CD4-positive, alpha-beta T cell treated with Interleukin-15 for 4 hours (primary cell): ENCODE results near the gene NUDT14.

ENCODE experiments used
- DNase-seq: peaks from one replicate; pipeline ENCODE4 v3.0.0-alpha.2; 2020; ENCODE audit warnings: low spot score

Gene NUDT14

DNA sequence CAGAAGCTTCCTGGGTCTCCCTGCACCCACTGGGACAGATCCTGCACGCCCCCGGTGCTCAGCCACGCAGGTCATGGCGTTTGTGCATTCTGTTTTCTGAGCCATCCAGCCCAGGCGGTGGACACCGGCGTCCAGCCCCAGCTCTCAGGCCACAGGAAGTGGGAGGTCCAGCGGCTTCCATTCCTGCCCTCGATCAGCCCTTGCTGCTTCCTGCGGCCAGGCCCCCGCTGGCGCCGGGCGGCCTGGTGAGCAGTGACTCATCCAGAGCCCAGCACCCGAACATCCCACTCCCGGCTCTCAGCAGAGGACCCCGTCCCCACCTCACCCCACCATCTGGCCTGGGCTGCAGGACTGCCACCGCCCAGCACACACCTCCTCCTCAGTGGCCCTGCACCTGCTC lies 18.0 kb upstream of the NUDT14 start:
- no peak for DNase-seq

DNA sequence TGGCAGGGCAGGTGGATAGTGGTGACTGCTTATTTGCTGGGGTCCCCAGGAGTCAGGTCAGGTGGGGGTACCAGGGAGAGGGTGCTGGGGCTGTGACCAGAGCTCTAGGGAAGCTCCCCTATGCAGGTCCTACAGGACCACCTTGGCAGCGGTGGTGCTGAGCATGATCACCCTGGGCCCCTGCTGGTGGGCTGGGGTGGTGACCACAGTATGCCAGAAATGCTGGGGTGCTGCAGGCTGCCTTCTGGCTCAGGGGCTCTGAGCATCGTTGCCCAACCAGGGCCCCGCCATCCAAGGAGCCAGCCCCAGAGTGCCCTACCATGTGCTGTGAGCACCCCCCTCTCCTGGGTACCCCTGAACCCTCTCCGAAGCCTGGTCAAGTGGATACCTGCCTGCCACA lies 17.5 kb upstream of the NUDT14 start:
- no peak for DNase-seq

DNA sequence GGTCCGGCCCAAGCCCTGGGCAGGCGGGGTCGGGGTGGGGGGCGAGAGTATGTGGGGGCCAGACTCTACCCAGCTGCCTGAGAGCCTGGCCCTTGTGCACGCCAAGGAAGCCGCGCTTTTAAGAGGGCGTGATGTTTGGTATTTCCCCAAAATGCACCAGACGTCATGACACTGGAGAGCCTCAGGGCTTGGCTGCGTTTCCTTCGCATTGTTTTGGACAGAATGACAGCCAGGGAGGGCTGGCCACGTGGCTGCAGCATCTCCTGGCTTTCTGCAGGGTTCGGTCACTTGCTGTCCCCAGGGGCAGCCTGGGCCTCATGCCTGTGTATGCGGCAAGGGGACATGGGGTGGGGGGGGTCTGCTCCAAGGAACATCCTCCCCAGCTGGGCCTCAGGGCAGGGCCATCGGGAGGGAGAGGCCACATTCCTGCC lies 16.1 kb upstream of the NUDT14 start:
- DNase-seq: no peak

DNA sequence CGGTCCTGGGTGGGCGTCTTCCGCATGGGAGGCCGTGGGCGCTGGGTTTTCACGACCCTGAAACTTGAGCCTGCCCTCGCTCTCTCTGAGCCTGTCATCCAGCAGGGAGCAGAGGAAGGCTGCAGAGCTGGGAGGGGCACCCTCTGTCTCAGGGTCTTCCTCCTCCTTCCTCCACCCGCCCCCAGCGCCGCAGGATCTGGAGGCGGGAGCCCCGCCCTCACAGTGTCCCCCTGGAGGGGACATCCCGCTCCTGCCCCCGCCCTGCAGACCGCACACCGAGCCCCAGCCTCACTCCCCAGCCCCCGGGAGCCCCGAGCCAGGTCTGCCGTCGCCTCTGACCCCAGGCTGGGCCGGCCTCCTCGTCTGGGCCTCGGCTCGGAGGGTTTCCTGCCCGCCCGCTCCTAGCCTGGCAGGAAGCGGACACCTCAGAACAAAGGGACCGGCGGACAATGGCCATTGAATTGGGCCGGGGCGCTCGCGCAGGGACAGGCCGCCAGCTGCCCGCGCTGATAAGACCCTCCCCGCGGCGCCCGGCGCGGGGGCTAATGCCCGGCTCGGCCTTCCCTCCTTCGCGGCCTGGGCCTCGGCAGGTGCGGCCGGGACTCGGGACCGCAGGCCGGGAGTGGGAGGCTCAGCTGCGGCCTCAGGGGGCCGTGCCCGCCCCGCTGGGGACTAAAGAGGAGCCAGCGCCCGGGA lies 15.3 kb upstream of the NUDT14 start:
- no peak for DNase-seq

DNA sequence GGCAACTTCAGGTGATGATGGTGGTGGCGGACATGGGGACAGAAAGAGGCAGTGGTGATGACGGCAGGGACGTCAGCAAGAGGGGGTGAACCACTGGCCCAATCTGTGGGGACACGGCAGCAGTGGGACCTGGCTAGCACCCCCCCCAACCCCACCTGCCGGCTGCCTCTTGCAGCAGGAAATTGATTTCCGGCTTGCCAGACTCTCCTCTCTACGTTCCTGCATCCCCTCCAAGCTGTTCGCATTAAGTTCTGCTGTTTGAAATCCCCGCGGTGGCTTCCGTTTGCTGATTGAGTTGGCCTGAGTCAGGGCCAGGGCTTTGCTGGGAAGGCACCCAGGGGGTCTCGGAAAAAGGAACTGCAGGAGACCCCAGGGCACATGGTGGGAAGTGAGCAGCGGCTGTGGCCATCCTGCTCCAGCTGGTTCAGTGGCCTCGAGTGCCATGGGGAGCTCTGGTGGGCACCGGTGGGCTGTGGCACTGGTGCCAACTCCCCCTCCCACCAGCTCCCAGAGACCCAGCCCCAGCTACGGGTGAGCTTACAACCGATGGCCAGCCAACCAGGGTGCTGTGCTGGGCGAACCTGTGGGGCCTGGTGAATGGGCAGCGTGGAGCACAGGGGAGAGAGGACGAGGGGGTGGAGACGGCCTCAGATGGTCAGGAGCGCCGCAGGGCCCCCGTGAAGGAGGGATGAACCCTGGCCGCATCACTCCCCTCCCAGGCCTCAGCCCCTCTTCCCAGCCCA lies 14.6 kb upstream of the NUDT14 start:
- no peak for DNase-seq

DNA sequence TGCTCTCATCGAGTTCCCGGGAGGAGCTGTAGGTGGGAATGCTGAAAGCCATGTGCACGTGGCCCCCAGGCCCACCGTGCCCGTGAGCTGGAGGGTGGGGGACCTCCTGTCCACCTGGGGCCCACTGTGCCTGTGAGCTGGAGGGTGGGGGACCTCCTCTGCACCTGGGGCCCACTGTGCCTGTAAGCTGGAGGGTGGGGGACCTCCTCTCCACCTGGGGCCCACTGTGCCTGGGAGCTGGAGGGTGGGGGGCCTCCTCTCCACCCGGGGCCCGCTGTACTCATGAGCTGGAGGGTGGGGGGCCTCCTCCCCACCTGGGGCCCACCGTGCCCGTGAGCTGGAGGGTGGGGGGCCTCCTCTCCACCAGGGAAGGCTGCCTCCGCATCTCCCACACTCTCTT lies 13.9 kb upstream of the NUDT14 start:
- no peak for DNase-seq

DNA sequence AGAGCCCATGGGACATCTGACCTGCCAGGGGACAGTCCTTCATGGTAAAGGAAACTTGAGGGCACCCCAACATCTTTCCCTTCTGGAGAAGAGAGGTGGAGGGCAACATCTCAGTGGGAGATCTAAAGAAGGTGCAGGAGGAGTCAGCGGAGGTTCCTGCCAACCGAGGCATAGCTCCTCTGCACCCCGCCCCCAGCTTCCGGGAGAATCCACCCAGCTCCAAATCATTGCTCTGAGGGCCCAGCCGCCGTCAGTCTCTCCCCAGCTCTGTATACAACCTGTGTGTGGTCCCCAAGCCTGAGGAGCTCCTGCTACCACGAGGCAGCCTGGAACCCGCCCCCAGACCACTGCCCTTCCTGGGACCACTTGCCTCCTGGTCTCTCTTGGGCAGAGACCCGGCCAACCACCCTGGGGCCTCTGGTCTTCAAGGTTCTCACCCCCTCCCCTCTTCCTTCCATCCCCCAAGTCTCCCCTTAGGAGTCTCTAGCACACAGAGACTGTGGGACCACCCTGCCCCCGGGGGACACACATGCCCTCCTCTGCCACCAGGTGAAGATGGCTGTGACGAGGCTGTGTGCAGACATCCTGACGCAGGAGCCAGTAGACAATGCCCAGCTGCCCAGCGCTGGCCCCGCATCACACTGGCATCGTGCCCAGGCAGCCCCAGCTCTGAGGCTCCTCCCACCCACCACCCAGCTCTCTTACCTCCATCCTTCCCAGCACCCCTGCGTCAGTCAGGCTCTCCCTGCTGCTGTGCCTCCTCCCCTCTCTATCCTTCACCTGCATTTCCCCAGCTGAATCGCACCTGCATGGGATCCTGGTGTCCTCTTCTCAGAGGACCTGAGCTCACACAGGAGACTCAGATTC lies 13.0 kb upstream of the NUDT14 start:
- no peak for DNase-seq

DNA sequence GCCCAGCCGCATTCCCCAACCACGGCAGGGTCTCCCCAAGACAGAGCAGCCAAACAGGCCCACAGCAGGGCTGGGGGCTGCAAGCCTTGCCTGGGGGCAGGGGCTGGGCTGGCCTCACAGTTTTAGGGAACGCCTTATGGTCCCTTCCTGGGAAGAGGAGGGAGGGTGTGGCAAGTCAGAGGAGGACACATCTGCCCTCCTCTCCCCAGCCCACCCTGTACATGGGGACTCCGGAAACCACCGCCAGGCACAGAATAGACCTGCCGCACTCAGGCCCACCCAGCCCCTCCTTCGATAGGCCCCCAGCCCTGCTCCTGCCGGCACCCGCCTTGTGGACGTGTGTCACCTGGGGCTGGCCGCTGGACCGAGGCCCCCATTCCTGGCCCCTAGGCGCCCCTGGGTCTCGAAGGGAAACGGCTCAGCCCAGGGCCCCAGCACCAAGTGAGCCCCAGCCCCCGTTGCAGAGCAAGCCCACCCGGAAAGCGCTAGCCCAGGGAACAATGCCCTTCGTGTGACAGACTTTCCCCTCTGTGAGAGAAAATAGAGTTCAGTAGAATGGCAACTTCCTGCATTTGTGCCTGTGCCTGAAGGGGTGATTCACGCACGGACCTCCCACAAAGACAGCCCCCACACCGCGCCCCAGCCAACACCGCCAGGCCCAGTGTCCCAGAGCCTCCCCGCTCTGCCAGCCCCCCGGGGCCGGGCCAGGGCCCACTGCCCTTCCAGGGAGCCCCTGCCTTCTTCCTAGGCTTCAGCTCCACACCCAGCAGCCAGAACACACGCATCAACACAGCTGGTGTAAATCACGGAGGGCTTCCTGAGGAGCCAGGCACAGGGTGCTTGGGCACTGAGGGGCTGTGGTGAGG lies 12.0 kb upstream of the NUDT14 start:
- no peak for DNase-seq

DNA sequence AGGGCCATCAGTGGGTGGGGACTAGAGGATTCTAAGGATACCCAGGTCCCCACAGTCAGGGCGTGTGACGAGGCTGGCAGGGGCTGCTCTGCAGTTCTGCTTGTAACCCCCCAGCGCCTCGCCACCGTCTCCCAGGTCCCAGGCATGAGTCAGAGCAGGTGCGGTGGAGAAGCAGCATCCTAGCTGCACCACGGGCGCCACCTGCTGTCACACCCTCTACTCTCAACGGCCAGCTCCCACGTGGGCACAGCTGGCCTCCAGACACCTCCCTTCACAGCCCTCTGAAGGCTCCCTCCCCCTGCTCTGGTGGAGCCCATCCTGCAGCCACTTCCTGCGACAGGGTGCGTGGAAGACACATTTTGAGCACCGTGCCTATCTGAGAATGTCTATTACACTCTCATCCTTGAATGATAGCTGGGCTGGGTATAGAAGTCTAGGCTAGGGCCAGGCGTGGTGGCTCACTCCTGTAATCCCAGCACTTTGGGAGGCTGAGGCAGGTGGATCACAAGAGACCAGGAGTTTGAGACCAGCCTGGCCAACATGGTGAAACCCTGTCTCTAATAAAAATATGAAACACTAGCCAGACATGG lies 6.9 kb upstream of the NUDT14 start:
- DNase-seq: no peak

DNA sequence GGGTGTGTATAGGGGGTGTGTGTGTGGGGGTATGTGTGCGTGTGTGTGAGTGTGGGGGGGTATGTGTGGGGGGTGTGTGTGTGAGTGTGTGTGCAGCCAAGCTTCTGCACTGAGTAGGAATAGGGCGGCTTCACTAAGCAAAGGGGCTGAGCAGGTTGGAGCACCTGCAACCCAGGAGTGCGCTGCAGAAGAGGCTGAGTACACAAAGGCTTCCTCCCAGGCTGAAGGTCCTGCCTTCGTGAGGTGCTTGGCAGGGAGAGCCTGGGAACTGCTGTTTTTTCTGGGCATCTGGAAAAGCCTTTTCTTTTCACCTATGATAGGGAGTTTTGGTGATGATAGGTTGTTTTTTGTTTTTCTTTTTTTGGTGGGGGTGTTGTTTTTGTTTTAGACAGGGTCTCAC lies 6.0 kb upstream of the NUDT14 start:
- DNase-seq: no peak

DNA sequence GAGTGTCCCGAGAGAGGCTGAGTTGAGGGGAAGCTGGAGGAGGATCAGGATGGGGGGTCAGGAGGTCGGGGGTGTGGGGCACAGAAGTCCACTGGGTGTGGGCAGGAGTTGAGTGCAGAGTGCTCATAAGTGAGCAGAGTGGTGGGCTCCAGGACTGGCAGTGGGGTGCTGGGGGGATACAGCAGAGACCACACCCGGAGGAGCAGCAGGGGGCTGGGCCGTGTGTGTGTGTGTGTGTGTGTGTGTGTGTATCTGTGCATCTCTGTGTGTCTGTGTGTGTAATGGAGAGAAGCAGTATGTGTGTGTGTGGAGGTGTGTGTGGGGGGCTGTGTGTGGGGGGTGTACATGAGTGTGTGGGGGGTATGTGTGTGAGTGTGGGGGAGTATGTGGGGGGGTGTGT lies 4.9 kb upstream of the NUDT14 start:
- DNase-seq: no peak

DNA sequence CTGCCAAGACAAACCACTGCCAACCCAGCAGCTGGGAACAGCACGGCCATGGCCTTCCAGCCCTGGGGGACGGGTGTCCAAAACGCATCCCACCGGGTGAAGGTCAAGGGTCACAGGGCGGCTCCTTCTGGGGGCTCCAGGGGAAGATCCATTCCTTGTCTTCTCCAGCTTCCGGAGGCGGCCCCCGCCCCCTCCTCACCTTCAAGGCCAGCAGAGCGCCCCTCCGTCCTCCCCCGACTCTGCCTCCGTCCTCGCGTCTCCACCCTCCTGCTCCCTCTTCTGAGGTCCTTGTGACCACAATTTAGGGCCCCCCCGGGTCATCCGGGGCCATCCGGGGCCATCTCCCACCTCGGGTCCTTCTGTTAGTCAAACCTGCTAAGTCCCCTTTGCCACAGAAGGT lies 3.9 kb upstream of the NUDT14 start:
- DNase-seq: no peak

DNA sequence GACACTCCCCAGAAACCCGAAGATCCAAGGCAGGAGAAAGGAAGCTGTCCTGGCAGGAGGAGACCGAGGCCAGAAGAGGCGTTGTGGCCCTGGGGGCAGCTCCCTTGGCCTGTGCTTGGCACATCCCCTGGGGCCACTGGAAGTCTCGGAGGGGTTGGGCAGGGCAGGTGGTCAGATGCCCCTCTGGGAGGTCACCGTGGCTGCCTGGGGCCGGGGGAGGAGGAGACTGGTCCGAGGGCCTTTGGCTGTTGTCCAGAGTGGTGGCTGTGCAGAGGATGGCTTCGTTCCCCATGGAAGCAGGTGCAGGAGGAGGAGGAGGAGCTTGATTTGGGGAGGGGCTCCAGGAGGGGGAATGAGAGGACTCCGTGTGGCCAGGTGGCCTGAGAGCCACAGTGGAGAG lies 3.3 kb upstream of the NUDT14 start:
- DNase-seq: no peak

DNA sequence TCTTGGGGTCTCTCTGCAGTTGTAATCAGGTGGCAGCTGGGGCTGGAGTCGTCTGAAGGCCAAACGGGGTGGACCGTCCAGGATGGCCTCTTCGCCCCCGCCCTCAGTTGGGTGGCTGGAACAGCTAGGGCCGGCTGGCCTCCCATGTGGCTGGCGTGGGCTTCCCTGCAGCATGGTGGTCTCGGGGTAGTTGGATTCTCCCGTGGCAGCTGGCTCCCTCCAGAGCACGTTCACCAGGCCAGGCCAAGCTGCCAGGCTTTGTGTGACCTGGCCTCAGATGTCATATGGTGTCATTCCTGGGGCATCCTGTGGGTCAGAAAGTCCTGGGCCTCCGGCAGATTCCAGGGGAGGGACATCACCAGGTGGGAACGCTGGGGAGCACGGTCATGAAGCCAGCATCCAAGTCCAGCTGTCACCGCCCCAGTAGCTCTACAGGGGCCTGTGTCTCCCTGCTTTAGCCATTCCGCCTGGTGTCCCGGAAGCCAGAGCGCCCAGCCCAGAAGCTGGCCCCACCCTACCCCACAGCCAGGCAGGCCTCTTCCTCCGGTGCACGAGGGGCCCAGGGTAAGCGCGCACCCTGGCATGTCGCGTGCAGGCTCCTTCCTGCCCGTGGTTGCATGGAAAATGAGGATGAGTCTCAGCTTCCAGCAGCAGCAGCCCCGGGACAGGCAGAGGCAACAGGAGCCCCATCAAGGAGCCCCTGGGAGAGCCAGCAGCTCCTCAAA lies 1.3 kb upstream of the NUDT14 start:
- no peak for DNase-seq

DNA sequence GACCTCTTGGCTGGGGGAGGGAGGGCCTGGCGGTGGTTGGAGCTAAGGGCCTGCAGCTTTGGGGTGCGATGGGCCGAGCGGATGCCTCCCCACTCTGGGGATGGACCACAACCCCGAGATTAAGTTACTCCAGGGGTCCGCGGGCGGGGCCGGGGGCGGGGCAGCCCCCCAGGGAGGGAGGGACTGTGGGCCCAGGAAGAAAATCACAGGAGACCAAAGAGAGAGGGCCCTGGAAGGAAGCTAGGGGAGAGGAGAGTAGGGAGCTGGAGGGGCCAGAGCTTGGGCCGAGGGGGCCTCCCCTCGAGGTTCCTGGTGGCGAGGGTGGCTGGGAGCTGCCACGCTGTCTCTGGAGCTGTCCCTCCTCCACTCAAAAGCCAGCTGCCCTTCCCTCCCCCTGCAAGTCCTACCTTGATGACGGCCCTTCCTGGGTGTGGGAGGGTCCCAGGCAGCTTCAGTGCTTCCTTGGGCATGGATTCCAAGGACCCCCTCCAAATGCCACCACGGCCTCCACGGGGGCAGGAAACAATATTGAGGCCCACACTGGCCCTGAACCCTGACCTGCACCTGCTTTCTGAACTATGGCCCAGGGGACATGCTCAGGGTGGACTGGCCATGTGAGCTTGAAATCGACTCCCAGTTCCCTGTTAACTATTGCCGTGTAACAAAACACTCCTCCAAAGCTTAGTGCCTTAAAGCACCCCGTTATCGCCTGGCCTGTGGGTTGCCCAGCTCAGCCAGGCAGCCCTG lies 610 bp upstream of the NUDT14 start:
- no peak for DNase-seq

DNA sequence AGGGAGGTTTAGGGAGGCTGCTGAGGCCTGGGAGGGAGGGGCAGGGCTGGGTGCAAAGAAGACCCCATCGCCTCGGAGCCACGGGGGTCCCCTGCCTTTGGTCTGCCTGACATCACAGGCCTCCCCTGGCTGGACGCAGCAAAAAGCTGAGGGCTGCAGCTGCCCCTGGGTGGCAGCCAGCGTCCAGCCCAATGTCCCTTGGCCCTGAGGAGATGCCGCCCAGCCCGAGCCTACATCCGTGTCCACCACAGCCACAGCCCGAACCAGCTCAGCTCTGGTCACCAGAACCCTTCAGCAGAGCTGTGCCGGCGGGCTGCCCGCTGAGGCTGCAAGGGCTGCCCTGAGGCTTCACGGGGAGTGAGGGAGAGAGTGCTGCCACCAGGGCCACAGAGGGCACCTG lies 1.9 kb downstream of the NUDT14 start:
- no peak for DNase-seq

DNA sequence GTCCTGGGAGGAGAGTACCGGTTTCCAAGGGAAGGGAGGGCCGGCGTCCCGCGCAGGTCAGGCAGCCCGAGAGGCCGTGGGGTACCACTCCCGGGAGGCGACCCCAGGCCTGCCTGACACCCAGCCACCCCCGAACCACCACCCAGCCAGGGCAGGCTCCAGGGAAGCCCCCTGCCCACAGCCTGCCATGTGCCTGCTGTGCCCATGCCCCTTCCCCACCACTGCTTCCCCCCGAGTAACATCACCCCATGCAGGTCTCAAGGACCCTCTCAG lies 2.3 kb downstream of the NUDT14 start:
- DNase-seq: no peak

DNA sequence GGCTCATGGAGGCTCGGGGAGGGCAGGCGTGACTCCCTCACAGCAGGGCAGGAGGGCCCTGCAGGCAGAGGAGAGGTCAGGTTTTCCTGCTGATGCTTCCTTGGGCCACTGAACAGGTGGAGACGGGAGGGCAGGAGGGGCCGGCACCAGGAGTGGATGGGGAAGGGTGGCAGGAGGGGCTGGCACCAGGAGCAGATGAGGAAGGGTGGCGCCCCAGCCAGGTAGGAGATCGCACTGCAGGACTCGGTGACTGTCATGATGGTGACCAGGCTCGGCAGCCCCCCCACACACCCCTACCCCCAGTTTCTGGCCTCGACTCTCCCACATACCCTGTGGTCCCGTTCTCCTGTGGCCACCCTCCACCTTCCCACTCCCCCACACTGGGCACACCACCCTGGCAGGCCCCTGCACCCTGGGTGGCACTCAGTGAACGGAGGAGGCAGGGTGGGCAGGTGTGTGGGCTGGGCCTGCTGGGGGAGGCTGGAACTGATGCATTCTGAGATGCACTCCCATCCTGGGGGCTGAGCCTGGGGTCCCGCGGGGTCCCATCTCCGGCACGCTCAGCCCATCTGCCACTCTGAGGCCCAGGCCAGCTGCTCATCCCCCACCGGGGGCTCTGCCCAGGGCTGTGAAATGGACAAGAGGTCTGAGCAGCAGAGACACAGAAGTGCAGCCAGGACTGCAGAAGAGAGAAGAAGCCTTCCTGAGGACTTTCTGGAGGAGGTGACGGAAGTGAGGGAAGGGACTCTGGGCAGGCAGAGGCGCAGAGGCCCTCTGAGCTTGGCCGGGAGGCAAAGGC lies 2.8 kb downstream of the NUDT14 start:
- DNase-seq: no peak

DNA sequence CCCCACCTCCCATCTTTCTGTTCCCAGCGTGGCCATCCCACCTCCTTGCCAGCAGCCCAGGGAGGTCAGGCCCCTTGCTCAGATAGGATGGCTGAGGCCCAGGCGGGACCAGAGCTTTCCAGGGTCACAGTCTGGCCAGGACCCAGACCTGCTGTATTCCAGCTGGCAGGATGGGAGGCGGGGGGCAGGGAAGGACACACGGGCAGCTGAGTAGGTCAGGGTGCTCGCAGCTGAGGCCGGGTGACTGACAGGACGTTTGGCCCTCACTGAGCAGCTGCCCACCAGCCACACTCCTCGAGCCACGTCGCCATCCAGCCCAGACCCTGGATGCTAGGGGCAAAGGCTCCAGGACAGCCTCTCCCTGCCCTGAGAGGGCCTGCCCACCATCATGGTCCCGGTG lies 4.0 kb downstream of the NUDT14 start:
- DNase-seq: no peak

DNA sequence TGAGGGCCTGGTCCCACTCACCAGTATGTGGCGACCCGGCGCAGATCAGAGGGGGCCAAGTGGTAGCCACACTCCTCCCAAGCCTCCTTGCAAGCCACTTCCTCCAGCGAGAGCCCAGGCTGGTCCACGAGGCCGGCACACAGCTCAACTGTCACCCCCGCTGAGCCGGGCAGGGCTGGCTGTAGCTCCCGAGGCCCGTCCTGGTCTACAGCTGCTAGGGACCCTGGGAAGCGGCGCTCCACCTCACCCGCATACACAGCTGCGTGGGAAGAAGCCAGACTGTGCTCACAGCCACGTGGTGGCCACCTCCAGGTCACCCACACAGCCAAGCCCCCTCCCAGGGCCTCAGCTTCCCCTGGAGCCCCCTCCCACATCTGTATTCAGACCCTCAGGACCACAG lies 4.6 kb downstream of the NUDT14 start:
- no peak for DNase-seq
